GM12891 (cell line): ENCODE results near the gene RGS19.
A peak's percentile ranks its signal among the peaks of the same experiment; 100 is the strongest.

Experiments used
- DNase-seq: peaks from one replicate; pipeline ENCODE4 v3.0.0; 2011; ENCODE audit warnings: low spot score; ENCODE audit not compliant: insufficient read length
- FAIRE-seq: peaks from 2 replicates; lab custom pipeline; 2011; peaks lifted over from hg19 to GRCh38; lab: Jason Lieb, UNC
- PAX5 ChIP-seq: IDR thresholded peaks from 2 replicates; pipeline ENCODE4 v1.6.1; 2011; ENCODE audit warnings: low read length, moderate library complexity, mild to moderate bottlenecking; ENCODE audit not compliant: insufficient read depth, severe bottlenecking
- POLR2A ChIP-seq: IDR thresholded peaks from 2 replicates; pipeline ENCODE4 v1.6.1; 2011; ENCODE audit warnings: low read depth, low read length, control low read depth
- POLR2AphosphoS5 ChIP-seq: IDR thresholded peaks from 2 replicates; pipeline ENCODE4 v1.6.1; 2011; ENCODE audit warnings: low read depth, low read length, control low read depth
- POU2F2 ChIP-seq: IDR thresholded peaks from 2 replicates; pipeline ENCODE4 v1.6.1; 2011; ENCODE audit warnings: low read depth, mild to moderate bottlenecking, control low read depth, low read length, moderate library complexity
- SPI1 ChIP-seq: IDR thresholded peaks from 2 replicates; pipeline ENCODE4 v1.6.1; 2011; ENCODE audit warnings: low read depth, low read length, control low read depth
- TAF1 ChIP-seq: IDR thresholded peaks from 2 replicates; pipeline ENCODE4 v1.6.1; 2011; ENCODE audit warnings: low read depth, low read length, control low read depth

RGS19 gene

DNA sequence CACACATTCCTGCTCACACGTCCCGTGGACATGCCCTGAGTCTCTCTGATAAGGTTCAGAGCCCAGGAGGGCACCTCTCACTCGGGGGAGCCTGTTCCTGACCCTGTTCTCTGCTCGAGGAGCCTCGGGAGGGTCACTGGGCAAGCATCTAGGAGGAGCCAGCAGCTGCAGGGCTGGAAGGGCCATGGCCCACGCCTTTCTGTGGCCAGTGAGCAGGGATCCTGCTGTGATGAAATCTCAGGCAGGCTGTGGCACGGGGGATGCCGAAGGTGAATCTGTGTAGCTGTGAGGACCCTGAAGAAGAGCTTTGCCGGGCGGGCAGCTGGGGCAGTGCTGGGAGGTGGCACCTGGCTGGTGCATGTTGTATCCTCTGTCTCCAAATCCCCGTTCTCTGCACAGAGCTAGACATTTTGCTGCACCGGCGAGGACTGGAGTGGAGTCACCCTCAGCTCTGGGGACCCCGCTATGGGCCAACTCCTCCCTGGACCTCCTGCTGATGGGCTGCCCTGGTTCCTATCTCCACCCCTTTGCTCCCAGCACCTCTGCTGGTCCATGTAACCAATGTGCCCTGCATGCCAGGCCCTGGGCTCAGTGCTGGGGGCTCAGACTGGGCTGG, 35.1 kb upstream of the RGS19 start:
- TF ChIP-seq POLR2A (no peak), POLR2AphosphoS5 (no peak), TAF1 (no peak), POU2F2 (no peak), SPI1 (no peak), PAX5 (no peak)
- FAIRE-seq = no peak
- no peak for DNase-seq

GRCh38 chr20:64113796-64114355, 34.6 kb upstream of the RGS19 start:
- TF ChIP-seq SPI1 (no peak), POLR2A (no peak), TAF1 (no peak)
- FAIRE-seq (no peak), DNase-seq (no peak)

DNA sequence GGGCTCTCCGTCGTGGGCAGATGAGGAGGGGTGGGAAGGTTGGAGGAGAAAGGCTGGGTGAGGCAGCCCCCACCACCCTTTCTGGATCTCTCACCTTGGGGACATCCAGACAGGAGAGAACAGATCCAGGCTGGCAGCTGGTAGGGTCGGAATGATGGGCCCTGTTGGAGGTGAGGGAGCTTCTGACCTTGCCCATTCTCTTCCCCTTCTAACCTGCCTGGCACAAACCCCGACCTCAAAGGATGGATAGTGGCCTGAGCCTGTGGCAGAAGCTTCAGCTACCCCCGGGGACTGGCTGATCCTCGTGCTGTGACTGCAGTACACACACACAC, 34.1 kb upstream of the RGS19 start:
- DNase-seq (no peak), FAIRE-seq (no peak)
- TF ChIP-seq POLR2AphosphoS5 (no peak), SPI1 (no peak), TAF1 (no peak), POU2F2 (no peak), PAX5 (no peak), POLR2A (no peak)

GRCh38 chr20:64112691-64113443, 33.5 kb upstream of the RGS19 start:
- no peak for FAIRE-seq
- DNase-seq = no peak
- TF ChIP-seq POLR2A (no peak), TAF1 (no peak), POLR2AphosphoS5 (no peak), POU2F2 (no peak), PAX5 (no peak), SPI1 (no peak)

- no peak for TF ChIP-seq PAX5
- TF ChIP-seq SPI1 = no peak
- TF ChIP-seq TAF1 = no peak
- no peak for TF ChIP-seq POU2F2
- no peak for TF ChIP-seq POLR2A
- no peak for TF ChIP-seq POLR2AphosphoS5
- no peak for DNase-seq
- FAIRE-seq = peak; percentile 38
Measured at GRCh38 chr20:64111841-64112641, 32.7 kb upstream of the RGS19 start.

GRCh38 chr20:64110411-64111068, 31.2 kb upstream of the RGS19 start:
- DNase-seq (no peak), FAIRE-seq (no peak)
- TF ChIP-seq POLR2AphosphoS5 (no peak), POU2F2 (no peak), POLR2A (no peak), SPI1 (no peak), TAF1 (no peak), PAX5 (no peak)

GRCh38 chr20:64109831-64110391, 30.6 kb upstream of the RGS19 start:
- TF ChIP-seq SPI1 (no peak), PAX5 (no peak), POLR2A (no peak), TAF1 (no peak), POU2F2 (no peak), POLR2AphosphoS5 (no peak)
- FAIRE-seq (no peak), DNase-seq (no peak)

DNA sequence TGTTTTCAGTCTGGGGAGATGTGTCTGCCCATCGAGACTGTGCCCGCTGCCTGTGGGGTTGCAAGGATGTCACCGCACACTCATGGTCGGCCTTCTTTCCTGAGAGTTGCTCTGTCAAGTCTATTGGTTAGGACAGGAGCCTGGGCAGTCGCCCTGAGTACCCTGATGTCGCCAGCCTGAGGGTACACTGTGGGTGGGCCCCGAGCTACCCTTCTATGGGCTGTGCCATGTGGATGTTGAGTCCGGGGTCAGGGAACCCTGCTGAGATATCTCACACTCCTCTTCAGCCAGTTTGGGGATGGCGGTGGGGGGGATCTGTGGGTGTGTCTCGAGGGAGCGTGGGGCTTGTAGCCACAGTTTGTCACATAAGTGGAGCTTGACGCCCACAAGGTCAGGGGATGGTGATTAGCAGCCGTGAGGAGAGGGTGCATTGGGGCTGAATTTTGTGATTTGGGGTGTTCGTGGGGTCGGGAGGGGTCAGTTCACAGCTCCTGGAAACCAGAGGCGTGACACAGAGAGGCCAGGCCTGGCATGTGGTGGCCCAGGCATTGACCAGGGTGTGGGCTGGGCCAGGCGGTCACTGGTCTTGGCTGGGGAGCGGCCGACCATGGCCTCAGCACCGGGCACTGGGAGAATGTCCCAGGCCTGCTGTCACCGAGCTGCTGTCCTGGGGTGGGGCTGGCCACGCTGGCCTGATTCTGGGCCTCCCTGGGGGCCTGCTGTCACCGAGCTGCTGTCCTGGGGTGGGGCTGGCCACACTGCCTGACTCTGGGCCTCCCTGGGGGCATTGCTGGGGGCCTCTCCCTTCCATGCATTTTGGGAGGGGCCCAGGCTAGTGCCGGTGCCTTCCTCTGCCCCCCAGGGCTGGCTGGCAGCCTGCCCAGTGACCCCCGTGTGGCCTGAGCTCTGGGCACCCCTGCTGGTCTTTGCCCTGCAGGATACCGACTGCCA, 29.7 kb upstream of the RGS19 start:
- FAIRE-seq (no peak), DNase-seq (no peak)
- TF ChIP-seq SPI1 (no peak), POLR2A (no peak)
